NB4 (cell line): ENCODE results near the gene ATP4B.
"Not testable (repeated sequence)": the region's sequence is repeated elsewhere in the genome, so short reads cannot be mapped to it uniquely, and the experiment has no call there.

Experiments
- DNase-seq: peaks from one replicate; pipeline ENCODE4 v3.0.0; 2010; ENCODE audit warnings: low read depth
- H3K4me3 ChIP-seq: one replicate; pipeline ENCODE4 v1.5.1; 2011; ENCODE audit warnings: mild to moderate bottlenecking, low read depth, low read length, moderate library complexity
- CTCF ChIP-seq: IDR thresholded peaks from one replicate; pipeline ENCODE4 v1.5.1; 2012; ENCODE audit warnings: low read depth, low read length
- MAX ChIP-seq: IDR thresholded peaks from 2 replicates; pipeline ENCODE4 v1.6.1; 2011; ENCODE audit warnings: low read depth, low read length
- MYC ChIP-seq: IDR thresholded peaks from 2 replicates; pipeline ENCODE4 v1.6.1; 2011; ENCODE audit warnings: low read depth, low read length
- POLR2A ChIP-seq: IDR thresholded peaks from 2 replicates; pipeline ENCODE4 v1.6.1; 2011; ENCODE audit warnings: mild to moderate bottlenecking; ENCODE audit not compliant: insufficient read length; ENCODE audit errors: extremely low read depth

The ATP4B gene

GRCh38 chr13:113622791-113623490, 35.1 kb downstream of the ATP4B start:
- no peak overlapping the region for H3K4me3 ChIP-seq
- DNase-seq, result no peak
- TF ChIP-seq CTCF (no peak), MAX (no peak), MYC (no peak), POLR2A (no peak)

GRCh38 chr13:113621986-113622550, 35.9 kb downstream of the ATP4B start:
- DNase-seq, H3K4me3 ChIP-seq: not testable (repeated sequence)

- peak; percentile 25 for DNase-seq
- TF ChIP-seq CTCF, result peak; percentile 34
- H3K4me3 ChIP-seq, result not testable (repeated sequence)
Measured at GRCh38 chr13:113621498-113621897, 36.5 kb downstream of the ATP4B start.

- TF ChIP-seq CTCF (no peak), MYC (no peak), POLR2A (no peak), MAX (no peak)
- DNase-seq, result no peak
Measured at GRCh38 chr13:113621046-113621445, 37.0 kb downstream of the ATP4B start.

GRCh38 chr13:113620036-113620796, 37.8 kb downstream of the ATP4B start:
- no peak for DNase-seq
- no peak for TF ChIP-seq MAX
- no peak for TF ChIP-seq POLR2A
- TF ChIP-seq MYC, result no peak
- no peak for TF ChIP-seq CTCF
- no peak overlapping the region for H3K4me3 ChIP-seq

More at GRCh38 chr13:113621046-113621445, 37.0 kb downstream of the ATP4B start:
- H3K4me3 ChIP-seq, result no peak overlapping the region

- no peak overlapping the region for H3K4me3 ChIP-seq
- DNase-seq, result no peak
- no peak for TF ChIP-seq MYC
- TF ChIP-seq POLR2A, result no peak
- no peak for TF ChIP-seq CTCF
- TF ChIP-seq MAX, result no peak
Measured at GRCh38 chr13:113618455-113618854, 39.5 kb downstream of the ATP4B start.
